Activated CD4-positive, alpha-beta memory T cell treated with anti-CD3 and anti-CD28 coated beads, Interleukin-2, amount 10 ng/mL, durations not matched to agents 7 days and 5 days (primary cell): Measurements from ENCODE around the gene PLPP2. TPM values are rescaled to one million over a fixed set of nuclear protein-coding genes. Genes with fewer than 3 reads are reported as not detected.
"Not testable (repeated sequence)": the region's sequence is repeated elsewhere in the genome, so short reads cannot be mapped to it uniquely, and the experiment has no call there.

Experiments
- CTCF ChIA-PET: fragments of 350-600 bp; sonication (Branson Sonifier 250); formaldehyde crosslinking; loops from one replicate; lab custom pipeline; 2021; ENCODE audit warnings: antibody characterized with exemption, inconsistent platforms; lab: Charles Lee
- POLR2A ChIA-PET: fragments of 350-600 bp; sonication (Branson Sonifier 250); formaldehyde crosslinking; loops from one replicate; lab custom pipeline; 2021; ENCODE audit warnings: antibody characterized with exemption; lab: Charles Lee
- DNase-seq: peaks from one replicate; pipeline ENCODE4 v3.0.0-alpha.2; 2020
- H3K27ac Mint-ChIP-seq: one replicate; pipeline ENCODE4 v1.8.0; 2021; ENCODE audit warnings: mild to moderate bottlenecking, mixed read lengths
- H3K27me3 Mint-ChIP-seq: one replicate; pipeline ENCODE4 v1.8.0; 2021; ENCODE audit warnings: mixed read lengths
- H3K36me3 Mint-ChIP-seq: one replicate; pipeline ENCODE4 v1.8.0; 2021; ENCODE audit warnings: low read depth, mixed read lengths
- H3K4me1 Mint-ChIP-seq: one replicate; pipeline ENCODE4 v1.8.0; 2021; ENCODE audit warnings: mixed read lengths
- H3K4me3 Mint-ChIP-seq: one replicate; pipeline ENCODE4 v1.8.0; 2021; ENCODE audit warnings: mild to moderate bottlenecking, mixed read lengths
- H3K9me3 Mint-ChIP-seq: one replicate; pipeline ENCODE4 v1.8.0; 2021; ENCODE audit warnings: mixed read lengths
- total RNA-seq, 2 experiments: library from RNA; stranded (reverse); gene quantifications; one replicate each; pipeline ENCODE4 v1.2.3, GENCODE V29; 2021

PLPP2 gene
- total RNA-seq, 2 experiments from 2014 or later, result 0.60 to 0.78 TPM

DNA sequence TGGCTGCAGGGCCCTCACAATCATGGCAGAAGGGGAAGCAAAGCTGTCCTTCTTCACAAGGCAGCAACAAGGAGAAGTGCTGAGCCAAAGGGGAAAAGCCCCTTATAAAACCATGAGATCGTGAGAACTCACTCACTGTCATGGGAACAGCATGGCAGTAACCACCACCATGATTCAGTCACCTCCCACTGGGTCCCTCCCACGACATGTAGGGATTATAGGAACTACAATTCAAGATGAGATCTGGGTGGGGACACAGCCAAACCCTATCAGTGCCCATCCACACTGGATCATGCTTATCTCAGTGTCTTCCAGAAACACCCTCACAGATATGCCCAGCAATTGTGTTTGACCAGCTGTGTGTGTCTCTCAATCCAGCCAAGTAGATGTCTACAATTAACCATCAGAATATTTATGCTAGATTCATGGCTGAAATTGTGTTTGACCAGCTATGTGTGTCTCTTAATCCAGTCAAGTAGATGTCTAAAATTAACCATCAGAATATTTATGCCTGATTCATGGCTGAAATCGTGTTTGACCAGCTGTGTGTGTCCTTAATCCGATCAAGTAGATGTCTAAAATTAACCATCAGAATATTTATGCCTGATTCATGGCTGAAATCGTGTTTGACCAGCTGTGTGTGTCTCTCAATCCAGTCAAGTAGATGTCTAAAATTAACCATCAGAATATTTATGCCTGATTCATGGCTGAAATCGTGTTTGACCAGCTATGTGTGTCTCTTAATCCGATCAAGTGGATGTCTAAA is 38.6 kb downstream of the PLPP2 start:
- H3K27me3 Mint-ChIP-seq, result peaks cover 37% of the 10 kb centered on the region
- H3K36me3 Mint-ChIP-seq, POLR2A ChIA-PET, H3K4me3 Mint-ChIP-seq, DNase-seq, CTCF ChIA-PET, H3K4me1 Mint-ChIP-seq, H3K9me3 Mint-ChIP-seq, H3K27ac Mint-ChIP-seq: not testable (repeated sequence)

DNA sequence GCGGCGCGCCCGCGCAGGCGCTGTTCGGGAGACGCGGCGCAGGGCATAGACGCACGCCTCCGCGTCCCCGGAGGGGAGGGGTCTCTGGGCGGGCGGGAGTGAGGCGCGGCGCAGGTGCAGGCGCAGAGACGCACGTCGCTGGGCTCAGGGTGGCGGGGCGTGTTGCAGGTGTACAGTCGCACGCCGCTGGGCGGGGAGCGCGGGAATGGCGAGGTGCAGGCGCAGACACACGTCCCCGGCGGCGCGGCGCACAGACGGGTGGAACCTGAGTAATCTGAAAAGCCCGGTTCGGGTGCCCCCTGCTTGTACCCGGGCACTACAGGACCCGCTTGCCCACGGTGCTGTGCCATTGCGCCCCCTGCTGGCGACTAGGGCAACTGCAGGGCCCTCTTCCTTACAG is 44.7 kb downstream of the PLPP2 start:
- CTCF ChIA-PET, result interaction anchor here (0.9 to 1.2 kb wide), 7 partner anchors 11 to 264 kb away, joined by 3 to 7 read pairs (median 4); partner anchors contain the start of gene TPGS1
- Mint-ChIP-seq H3K4me3 (no peak overlapping the region), H3K4me1 (no peaks in the 10 kb centered on the region)

DNA sequence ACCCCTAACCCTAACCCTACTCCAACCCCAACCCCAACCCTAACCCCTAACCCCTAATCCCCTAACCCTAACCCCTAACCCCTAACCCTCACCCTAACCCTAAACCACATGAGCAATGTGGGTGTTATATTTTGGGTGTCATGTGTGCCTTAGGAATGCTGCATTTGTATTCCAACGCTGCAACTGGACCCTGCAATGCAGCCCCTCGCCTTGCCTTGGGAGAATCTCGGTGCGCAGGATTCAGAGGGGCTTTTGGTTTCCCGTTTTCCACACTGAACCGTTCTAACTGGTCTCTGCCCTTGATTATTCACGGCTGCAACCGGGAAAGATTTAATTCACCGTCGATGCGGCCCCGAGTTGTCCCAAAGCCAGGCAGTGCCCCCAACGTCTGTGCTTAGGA is 45.3 kb downstream of the PLPP2 start:
- H3K36me3 Mint-ChIP-seq, POLR2A ChIA-PET, H3K27ac Mint-ChIP-seq, H3K9me3 Mint-ChIP-seq, DNase-seq, H3K4me1 Mint-ChIP-seq, H3K27me3 Mint-ChIP-seq, CTCF ChIA-PET: not testable (repeated sequence)
- H3K4me3 Mint-ChIP-seq, result peak overlapping the region; percentile 47

More for the DNA sequence above, 44.7 kb downstream of the PLPP2 start:
- Mint-ChIP-seq H3K9me3 (peaks cover 3% of the 10 kb centered on the region), H3K27ac (no peak overlapping the region), H3K27me3 (peaks cover 1% of the 10 kb centered on the region), H3K36me3 (no peaks in the 10 kb centered on the region)
- DNase-seq, result no peak
- POLR2A ChIA-PET, result no interaction called here

DNA sequence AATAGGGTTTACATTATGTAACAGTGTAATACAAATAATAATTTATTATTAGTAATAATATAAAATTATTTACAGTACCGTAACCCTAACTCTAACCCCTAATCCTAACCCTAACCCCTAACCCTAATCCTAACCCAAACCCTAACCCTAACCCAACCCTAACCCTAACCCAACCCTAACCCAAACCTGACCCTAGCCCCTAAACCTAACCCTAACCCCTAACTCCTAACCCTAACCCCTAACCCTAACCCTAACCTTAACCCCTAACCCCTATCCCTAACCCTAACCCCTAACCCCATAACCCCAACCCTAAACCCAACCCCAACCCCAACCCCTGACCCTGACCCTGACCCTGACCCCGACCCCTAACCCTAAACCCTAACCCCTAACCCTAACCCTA is 45.7 kb downstream of the PLPP2 start:
- no peak for DNase-seq
- no peaks in the 10 kb centered on the region for H3K27me3 Mint-ChIP-seq
- ChIA-PET CTCF (no interaction called here), POLR2A (no interaction called here)
- H3K4me3 Mint-ChIP-seq, result no peak overlapping the region
- H3K36me3 Mint-ChIP-seq, result no peaks in the 10 kb centered on the region
- H3K4me1 Mint-ChIP-seq, result no peaks in the 10 kb centered on the region
- H3K9me3 Mint-ChIP-seq, result peaks cover 3% of the 10 kb centered on the region
- H3K27ac Mint-ChIP-seq, result no peak overlapping the region

Other genes with a start within 250 kb of the PLPP2 start
- gene OR4F17, start 184.3 kb downstream of the PLPP2 start, total RNA-seq, result not detected
- gene MIER2, start 53.4 kb upstream of the PLPP2 start, total RNA-seq, result 10 to 100 TPM; 17.2 to 20.8 TPM
- gene C2CD4C, start 117.7 kb upstream of the PLPP2 start, total RNA-seq, result under 1 TPM in 1 of 2 experiments, not detected in 1; 0.08 TPM
- not detected for gene SHC2, start 169.6 kb upstream of the PLPP2 start, total RNA-seq
- gene MADCAM1, start 205.1 kb upstream of the PLPP2 start, total RNA-seq, result under 1 TPM; 0.78 to 0.81 TPM
- gene TPGS1, start 216.1 kb upstream of the PLPP2 start, total RNA-seq, result 10 to 100 TPM; 22.9 to 24.0 TPM
- 10 to 100 TPM; 50.3 to 50.4 TPM for gene CDC34, start 240.4 kb upstream of the PLPP2 start, total RNA-seq